HCT116 (cell line): Measurements from ENCODE around the gene P4HTM.

ENCODE experiments used
- CBX3 ChIP-seq: IDR thresholded peaks from 2 replicates; pipeline ENCODE4 v1.6.1; 2012; ENCODE audit warnings: low read depth
- CTCF ChIP-seq, 3 experiments: fragments of 200-600 bp in 1 of 3; sonication (generic) in 1 of 3; IDR thresholded peaks in 2 of 3; conservative IDR thresholded peaks in 1 of 3; 2 replicates each; pipeline ENCODE4 v1.5.1; 2012 to 2017; ENCODE audit warnings: low read depth in 2 of 3, low read length in 2 of 3, antibody characterized with exemption in 1 of 3, borderline replicate concordance in 1 of 3, control low read depth in 1 of 3, mild to moderate bottlenecking in 1 of 3, mixed read lengths in 1 of 3, mixed run types in 1 of 3, moderate library complexity in 1 of 3; ENCODE audit not compliant: insufficient read depth in 1 of 3
- EGR1 ChIP-seq: IDR thresholded peaks from 2 replicates; pipeline ENCODE4 v1.6.1; 2012; ENCODE audit warnings: low read depth
- POLR2A ChIP-seq: IDR thresholded peaks from 2 replicates; pipeline ENCODE4 v1.7.0; 2011; ENCODE audit warnings: borderline replicate concordance; ENCODE audit not compliant: insufficient read depth, insufficient read length; ENCODE audit errors: extremely low read depth
- POLR2AphosphoS5 ChIP-seq: IDR thresholded peaks from 2 replicates; pipeline ENCODE4 v1.6.1; 2011; ENCODE audit warnings: mild to moderate bottlenecking, low read depth, low read length, moderate library complexity
- REST ChIP-seq: IDR thresholded peaks from 2 replicates; pipeline ENCODE4 v1.6.1; 2012; ENCODE audit warnings: low read depth
- SIN3A ChIP-seq: IDR thresholded peaks from 2 replicates; pipeline ENCODE4 v1.6.1; 2012; ENCODE audit warnings: low read depth

GRCh38 chr3:49015072-49015471 is 25.0 kb downstream of the P4HTM start:
- TF ChIP-seq CTCF (IDR thresholded peaks at IDR 0.05 in 2 of 3, conservative IDR thresholded peaks at IDR 0.05 in 1 of 3; ENCODE audit: borderline replicate concordance in 1 of 3, insufficient read depth in 1 of 3, low read depth in 2 of 3, low read length in 2 of 3) (no peak), POLR2A (no peak), CBX3 (no peak), POLR2AphosphoS5 (no peak), REST (no peak), SIN3A (no peak), EGR1 (no peak)
